ENCODE results near the gene LDLRAD4.
"Not testable (repeated sequence)": the region's sequence is repeated elsewhere in the genome, so short reads cannot be mapped to it uniquely, and the experiment has no call there.

LDLRAD4 gene

DNA sequence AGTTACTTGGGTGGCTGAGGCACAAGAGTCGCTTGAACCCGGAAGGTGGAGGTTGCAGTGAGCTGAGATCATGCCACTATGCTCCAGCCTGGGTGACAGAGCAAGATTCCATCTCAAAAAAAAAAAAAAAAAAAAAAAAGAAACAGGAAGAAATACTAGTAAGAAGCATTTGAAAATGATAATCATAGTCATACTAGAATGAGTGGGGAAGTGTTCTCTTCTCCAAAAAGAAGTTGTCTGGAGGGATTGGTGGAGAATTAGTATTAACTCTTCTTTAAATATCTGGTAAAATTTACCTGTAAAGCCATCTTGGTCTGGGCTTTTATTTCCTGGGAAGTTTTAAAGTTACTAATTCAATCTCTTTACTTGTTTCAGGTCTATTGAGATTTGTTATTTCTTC is 376.0 kb downstream of the LDLRAD4 start:
- no peak for DNase-seq (ENCODE audit: low read depth in 2 of 2)

DNA sequence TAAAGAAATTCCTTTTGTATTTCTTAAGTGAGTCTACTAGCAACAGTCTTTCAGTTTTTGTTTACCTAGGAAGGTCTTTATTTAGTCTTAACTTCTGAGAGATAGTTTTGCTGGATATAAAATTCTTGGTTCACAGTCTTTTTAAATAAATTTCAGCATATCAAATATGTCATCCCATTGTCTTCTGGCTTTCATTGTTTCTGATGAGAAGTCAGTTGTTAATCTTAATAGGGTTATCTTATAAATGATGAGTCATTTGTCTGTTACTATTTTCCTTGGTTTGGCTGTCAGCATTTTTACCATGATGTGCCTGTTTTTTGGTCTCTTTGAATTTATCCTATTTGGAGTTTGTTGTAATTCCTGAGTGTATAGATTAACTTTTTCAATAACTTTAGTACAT is 378.5 kb downstream of the LDLRAD4 start:
- DNase-seq (ENCODE audit: low read depth in 2 of 2): no peak

DNA sequence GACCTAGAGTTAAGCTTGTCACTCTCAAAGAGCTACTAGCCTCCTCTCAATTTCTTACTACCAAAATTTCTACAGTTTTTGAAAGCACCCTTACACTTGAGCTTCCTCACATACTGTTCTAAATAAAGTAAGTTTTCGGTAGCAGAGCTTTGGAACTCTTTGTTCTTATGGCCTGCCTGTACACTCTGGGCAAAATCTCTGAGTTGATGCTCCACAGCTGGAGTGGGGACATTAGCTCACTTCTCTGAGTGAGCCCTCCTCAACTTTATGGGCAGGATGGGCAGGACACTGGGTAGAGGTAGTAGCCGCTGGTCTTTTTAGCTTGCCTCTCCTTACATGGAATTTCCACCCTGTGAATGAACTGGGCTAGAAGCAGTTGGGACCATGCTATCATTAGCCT is 380.0 kb downstream of the LDLRAD4 start:
- DNase-seq (ENCODE audit: low read depth in 2 of 2): no peak

DNA sequence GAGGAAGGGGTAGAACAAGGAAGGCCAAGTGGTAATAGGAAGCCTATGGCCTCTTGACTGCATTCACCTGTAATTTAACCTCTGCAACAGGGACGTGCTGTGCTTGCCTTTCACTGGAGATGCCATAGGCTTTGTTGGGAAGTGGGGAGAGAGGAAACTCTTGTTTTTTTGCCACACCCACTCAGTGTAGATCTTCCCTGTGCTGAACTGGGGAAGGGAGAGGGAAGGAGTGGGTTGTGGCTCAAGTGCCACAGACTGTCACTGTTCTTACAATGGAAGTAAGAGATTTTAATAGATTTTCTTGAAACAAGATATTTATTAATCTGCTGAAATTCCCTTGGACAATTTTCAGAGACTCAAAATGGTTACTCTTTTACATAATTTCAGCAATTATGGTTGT is 380.5 kb downstream of the LDLRAD4 start:
- DNase-seq (ENCODE audit: low read depth in 2 of 2): no peak

DNA sequence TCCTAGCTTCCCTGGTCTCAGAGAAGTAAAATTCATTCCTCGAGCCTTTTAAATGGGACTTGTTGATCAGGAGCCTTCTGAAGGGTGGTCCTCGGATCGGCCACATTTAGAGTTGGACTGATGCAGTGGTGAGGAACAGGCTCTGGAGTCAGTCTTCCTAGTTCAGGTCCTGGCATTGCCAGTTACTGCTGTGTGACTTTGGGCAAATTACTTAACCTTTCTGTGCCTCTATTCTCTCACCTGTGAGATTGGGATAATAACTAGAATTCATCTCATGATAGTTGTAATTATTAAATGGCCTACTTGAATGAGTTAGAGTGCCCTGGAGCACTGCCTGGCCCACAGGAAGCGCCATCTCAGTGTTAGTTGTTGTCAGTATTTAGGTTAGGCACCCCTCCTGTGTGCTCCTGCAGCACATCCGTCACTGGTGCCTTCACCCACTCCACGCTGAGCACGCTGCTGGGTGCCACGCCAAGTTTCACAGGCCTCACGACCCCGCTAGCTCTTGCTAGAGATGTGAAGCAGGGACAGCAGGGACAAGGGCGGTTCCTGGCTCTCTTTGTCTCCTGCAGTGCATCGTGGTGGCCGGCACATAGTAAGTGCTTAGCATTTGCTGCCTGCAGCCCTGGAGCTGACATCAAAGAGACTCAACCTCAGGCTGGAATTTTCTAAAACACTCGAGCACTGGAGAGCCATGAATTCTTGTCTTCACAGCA is 384.9 kb downstream of the LDLRAD4 start:
- DNase-seq (ENCODE audit: low read depth in 2 of 2): no peak

DNA sequence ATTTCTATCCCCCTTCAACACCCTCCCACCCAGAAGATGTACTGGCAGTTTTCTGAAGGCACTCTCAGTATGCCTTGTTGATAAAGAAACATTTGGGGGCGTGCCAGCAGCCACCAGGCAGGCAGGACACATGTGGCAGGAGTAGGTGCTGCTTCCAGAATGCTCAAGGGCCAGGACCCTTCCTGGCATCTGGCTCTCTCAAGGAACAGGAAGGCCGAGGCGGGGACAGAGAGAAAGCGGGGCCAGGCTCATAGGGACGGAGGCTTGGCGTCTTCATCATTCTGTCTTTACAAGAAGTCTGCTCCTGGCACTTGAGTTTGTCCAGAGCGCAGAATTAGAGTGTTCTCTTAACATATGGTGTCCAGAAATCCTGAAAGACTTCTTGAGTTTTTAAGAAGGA is 386.2 kb downstream of the LDLRAD4 start:
- DNase-seq (ENCODE audit: low read depth in 2 of 2): no peak

DNA sequence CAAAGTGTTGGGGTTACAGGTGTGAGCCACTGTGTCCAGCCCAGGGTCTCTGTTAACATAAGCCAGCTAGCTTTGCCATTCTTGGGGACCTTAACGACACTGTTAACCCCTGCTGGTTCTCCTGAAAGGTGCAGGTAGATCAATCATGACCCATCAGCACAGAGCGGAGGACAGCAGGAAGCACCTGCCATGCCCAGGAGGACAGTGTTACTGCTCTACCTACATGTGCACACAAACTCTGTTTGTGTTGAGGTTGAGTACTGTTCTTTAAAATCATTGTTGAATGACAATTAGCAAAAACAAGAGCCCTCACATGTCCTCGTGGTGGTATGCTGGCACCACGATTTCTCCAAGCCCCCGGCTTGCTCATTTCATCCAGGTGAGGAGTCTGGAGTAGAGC is 386.9 kb downstream of the LDLRAD4 start:
- DNase-seq (ENCODE audit: low read depth in 2 of 2): no peak

DNA sequence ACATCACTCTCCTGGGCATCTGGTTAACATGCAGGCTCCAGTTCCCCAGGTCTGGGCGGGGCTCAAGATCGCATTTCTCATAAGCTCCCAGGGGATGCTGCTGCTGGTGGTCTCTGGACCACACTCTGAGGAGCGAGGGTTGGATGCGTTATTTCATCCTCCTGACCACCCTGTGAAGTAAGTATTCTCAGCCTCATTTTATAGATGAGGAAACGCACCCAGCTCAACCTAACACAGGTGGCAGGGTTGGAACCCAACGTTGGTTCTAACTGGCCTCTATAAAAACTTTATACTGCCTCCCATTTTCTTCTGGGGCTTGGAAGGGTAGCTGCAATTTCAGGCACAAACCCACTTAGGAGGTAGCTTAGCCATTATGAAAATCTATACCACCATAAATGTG is 387.3 kb downstream of the LDLRAD4 start:
- DNase-seq (ENCODE audit: low read depth in 2 of 2): no peak

DNA sequence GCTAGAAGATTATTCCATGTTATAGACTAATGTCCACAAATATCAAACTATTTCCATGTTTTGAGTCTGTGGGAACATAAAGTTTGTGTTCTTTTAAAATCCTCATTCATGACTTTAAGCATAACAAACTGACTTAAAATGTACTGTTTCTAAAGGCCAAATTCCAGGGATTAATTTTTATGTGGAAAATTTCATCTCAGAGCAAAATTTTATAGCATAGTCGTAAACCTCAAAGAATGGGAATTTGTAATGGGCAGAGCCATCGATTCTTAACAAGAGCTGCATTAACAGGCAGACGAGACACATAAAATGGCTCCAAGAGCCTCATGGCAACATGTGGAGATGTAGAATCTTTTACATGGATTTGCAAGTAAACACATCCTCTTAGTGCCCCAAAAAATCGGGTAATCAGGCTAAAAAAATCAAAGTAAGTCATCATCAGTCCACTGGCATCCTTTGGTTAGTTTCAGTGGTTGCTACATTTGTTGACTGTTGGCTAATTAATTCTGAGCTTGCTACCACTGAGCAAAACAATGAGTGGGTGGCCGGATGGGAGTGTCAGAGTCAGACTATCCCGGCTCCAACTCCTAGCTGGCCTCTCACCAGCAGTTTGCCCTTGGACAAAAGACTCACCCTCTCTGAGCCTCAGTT is 388.2 kb downstream of the LDLRAD4 start:
- DNase-seq (ENCODE audit: low read depth in 2 of 2): no peak

DNA sequence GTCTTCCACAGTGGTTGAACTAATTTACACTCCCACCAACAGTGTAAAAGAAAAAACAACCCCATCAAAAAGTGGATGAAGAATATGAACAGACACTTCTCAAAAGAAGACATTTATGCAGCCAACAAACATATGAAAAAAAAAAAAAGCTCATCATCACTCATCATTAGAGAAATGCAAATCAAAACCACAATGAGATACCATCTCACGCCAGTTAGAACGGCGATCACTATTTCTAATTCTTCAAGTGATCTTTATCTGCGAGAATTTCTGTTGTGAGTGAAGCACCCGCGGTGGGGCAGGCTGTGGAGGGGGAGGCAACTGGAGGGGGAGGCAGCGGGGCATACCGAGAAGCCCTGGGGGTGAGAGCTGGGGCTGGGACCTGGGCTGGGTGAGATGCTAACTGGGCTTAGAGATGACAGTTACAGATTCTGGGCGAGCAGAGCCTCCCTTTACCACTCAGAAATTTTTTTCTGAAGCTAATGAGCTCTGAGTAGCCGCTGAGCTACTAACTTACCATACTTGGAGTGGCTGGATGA is 389.5 kb downstream of the LDLRAD4 start:
- not testable (repeated sequence) for DNase-seq (ENCODE audit: low read depth in 2 of 2)

DNA sequence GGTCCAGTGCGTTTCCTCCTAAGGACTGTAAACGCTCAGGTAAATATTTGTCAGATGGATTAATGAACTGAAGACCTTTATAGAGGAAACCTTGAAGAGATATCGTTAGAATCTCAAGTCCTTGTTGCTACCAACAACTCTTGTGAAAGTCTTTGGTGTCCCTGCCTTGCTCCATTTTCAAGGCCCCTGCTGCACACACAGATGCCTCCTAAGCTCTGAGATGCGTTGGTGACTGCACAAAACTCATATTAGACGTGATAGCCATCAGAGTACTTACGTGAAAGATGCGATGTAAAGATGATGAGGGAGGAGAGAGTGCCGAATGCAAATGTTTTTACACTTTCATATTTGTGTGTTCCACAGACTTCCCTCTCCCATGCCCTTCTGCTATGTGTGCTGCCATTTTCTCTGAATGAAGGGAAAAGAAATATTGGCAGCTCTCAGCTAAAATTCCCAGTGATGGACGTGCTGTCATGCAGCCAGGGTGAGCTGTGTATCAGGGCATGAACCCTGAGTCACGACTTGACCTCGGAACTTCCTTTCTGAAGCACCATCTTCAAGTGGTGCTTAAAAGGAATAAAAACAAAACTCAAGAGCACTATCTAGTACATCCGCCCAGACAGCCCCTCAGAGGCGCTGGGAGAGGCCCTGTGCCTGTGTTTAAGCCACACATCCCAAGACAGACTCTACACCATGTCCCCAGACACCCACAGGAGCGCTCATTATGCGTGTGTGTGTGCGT is 390.4 kb downstream of the LDLRAD4 start:
- no peak for DNase-seq (ENCODE audit: low read depth in 2 of 2)

DNA sequence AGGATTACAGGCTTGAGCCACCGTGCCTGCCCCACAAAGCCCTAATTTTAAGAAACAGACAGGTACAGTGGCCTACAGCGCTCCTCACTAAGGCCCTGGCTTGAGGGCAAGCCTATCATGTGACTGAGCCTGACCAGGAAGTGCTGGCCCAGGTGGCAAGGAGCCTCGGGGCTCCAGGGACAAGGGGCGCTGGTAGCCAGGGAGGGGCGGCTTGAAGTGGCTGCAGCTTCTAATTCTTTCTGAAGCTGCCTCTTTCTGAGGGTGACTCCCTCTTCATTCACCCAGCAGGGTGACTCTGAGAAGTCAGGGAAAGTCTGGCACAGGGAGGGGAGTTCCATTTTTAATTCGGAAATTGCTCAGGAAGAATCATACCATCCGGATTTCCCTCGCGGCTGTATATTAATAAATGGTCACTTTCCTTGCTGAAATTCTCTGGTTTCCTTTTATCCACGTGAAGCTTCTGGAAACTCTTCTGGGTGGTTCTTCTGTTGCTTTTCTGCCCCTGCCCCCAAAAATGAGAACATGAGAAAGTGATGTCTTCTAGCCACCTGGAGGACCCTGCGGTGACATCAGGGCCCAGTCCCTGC is 392.1 kb downstream of the LDLRAD4 start:
- no peak for DNase-seq (ENCODE audit: low read depth in 2 of 2)

DNA sequence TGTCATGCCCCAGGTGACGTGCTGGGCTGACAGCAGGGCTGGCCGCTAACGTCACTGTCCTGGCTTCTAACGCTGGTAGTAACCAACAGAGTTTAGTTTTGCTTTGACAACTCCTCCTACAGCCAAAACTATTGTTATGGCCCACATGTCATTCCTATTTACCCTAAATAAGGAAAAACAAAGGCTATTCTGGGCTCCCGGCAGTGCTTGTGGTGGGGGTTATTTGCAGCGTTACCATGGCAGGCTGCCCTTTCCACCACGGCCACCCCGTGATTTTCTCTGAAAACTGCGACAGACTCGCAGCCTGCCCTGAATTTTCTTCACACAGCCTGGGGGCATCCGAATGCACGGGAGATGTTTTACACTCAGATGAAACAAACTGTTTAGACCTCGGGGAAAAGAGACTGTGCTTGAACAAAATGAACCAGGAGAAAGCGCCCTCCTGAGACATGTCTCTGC is 392.6 kb downstream of the LDLRAD4 start:
- DNase-seq (ENCODE audit: low read depth in 2 of 2): no peak

DNA sequence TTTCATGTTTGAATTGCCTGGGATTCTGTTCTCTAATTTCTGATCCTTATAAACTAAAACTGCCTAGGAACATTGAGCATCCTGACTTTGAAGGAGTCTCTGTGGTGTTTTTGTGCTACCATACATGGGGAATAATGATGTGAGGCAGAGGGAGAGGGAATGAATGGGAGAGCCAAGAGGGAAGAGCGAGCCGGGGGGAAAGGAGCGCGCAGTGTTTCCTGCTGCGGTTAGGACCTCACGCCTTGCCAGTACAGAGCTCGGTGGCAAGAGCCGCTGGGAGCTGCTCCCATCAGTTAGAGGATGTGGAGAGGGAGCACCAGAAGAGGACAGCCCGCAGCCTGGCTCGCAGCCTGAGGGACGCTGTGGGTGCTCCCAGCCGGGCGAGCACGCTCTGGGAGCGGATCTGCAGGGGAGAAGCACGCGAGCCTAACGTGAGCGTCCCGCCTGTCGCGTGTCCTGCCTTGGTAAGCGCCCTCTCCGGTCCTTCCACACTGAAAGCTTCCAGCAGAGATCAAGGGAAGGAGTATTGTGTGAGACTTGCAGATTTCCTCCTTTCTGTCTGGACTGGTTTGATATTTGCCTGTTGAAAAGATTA is 393.1 kb downstream of the LDLRAD4 start:
- no peak for DNase-seq (ENCODE audit: low read depth in 2 of 2)

DNA sequence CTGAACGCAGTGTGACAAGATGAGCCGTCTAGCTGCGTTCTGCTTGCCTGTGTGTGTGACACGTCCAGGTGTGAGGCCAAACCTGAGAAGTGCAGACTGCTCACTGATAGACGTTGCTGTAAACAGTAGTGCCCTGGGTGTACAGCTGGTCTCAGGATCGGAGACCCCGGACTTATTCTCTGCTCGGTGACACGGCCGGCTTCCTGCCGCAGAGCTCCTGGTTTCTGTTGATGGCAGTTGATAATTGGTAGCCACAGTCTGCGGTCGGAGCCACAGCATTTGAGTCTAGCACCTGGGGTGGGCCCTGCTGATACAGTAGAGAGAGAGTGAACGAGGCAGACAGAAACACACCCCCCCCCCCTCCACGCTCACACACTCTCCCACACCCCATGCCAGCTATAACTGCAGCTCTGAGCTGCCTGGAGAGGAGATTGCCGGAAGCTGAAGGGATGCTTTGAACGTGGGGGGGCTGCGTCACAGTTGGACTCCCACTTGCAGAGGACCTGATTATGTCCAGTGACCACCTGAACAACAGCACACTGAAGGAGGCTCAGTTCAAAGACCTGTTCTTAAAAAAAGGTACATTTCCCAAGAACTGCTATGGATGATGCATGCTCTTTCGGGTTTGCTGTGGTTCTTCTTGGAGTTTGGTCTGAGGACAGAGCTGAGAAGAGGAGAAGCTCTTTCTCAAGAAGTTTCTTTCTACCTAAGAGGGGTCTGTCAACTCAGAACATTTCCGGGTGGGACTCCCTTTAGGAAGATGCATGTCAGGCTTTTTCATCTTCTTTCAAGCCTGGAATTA is 393.8 kb downstream of the LDLRAD4 start:
- no peak for DNase-seq (ENCODE audit: low read depth in 2 of 2)

DNA sequence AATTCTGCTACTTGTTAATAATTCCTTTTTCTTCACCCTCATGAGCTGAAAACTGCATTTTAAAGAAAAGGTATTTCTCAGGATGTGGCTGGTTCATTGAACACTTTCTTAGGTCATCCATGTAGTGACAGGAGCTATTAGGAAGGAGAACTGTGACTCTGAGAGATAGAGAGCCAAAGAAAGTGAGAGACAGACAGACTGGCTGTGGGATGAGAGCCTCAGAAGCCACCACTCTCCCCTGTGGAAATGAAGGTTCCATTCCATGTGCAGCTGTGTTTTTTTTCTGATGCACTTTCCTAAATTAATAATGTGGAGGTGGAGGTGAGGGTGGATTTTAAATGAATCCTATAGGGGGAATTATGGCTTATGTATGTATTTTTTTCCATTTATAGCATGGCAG is 394.5 kb downstream of the LDLRAD4 start:
- no peak for DNase-seq (ENCODE audit: low read depth in 2 of 2)

DNA sequence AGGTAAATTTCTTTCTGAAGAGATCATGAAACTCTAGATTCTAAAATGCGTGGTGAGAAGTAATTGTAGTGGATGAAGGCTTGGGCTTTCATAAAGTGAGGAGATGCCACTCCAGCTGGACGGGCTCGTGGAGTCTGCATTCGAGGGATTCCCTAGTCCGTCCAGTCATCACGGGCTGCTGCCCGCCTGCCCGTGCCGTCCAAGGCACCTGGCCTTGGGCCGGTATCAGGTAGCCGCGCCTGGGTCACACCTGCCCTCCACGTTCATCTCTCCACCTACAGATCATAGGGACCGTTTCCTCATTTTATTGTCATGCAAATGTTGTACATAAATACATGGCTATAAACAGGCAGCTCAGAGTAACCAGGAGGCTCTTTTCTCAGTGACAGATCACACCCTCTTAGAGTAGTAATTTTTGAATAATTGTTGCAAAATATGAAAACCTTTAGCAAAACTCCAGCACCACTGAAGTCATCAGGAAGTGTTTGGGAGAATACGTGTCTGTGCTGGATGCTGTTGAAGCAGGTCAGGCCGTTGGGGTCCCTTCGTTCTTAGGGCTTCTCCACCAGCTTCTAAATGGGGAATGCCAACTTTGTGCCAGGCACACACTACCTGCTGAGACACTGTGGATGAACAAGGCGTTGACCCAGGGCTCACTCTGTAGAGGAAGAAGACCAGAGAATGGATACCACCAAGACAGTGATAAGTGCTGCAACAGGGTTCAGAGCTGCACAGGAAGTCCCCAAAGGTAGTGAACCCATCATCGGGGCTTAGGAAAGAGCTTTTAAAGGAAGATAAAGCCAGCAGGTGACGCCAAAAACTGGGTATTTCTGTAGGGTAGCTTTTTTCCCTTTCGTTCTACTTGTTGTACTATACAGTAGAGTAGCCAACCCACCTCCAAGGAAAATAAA is 395.3 kb downstream of the LDLRAD4 start:
- DNase-seq (ENCODE audit: low read depth in 2 of 2): no peak

DNA sequence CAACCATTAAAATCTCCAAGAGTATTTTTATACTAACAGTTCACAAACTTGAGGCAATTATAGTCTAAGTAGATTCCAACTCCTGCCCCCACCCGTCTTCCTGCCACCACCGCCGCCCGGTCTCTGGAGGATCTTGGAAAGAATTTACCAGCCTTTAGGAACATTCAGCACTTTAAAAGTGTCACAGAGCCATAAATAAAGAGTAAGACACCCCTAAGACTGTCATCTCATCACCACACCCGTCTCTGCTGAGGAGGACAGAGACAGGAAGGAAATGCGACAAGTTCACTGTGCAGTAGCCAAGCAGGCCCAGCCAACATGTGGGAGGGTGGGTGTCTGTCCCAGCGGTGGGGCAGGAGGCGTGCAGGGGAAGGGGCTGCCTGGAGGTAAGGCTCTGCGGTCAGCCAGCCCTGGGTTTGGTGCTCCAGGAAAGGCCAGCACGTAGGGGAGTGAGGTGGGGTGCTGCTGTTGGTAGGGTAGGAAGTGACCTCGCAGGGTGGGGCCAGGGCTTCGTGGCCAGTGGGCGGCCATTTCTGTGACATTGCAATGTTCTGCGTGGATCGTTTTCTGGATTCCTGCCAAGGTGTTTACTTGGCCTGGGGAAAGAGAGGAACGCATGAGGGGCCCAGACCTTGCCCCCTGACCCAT is 396.2 kb downstream of the LDLRAD4 start:
- DNase-seq (ENCODE audit: low read depth in 2 of 2): no peak

DNA sequence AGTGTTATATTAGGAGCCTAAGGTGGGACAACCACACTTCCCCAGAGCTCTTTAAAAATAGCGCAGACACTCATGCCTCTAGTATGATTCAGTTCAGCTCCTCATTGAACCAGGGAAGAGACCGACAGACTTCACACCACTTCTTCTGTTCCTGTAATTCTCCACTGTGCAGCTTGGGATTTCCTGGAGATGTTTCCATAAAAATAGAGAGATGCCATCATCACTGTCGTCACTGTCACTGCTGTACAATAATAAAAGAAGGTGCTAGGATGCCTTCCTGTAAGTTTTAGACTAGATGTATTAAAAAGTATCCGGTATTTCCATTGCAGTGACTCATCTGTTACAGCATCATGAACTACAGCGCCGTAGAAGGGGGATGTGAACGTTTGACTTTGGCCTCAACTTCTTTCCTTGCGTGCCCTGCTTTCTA is 396.9 kb downstream of the LDLRAD4 start:
- no peak for DNase-seq (ENCODE audit: low read depth in 2 of 2)
